ENCODE data around the gene TAAR6.
"Not testable (repeated sequence)": the region's sequence is repeated elsewhere in the genome, so short reads cannot be mapped to it uniquely, and the experiment has no call there.

DNA sequence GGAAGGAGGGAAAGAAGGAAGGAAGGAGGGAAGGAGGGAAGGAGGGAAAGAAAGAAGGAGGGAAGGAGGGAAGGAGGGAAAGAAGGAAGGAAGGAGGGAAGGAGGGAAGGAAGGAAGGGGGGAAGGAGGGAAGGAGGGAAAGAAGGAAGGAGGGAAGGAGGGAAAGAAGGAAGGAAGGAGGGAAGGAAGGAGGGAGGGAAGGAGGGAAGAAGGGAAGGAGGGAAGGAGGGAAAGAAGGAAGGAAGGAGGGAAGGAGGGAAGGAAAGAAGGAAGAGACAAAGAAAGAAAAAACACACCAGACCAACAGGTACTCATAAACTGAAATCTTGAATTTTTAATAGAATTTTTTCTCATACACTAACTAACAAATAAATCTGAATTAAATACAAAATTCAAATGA lies 30.8 kb downstream of the TAAR6 start:
- TF ChIP-seq, protein P1, sequence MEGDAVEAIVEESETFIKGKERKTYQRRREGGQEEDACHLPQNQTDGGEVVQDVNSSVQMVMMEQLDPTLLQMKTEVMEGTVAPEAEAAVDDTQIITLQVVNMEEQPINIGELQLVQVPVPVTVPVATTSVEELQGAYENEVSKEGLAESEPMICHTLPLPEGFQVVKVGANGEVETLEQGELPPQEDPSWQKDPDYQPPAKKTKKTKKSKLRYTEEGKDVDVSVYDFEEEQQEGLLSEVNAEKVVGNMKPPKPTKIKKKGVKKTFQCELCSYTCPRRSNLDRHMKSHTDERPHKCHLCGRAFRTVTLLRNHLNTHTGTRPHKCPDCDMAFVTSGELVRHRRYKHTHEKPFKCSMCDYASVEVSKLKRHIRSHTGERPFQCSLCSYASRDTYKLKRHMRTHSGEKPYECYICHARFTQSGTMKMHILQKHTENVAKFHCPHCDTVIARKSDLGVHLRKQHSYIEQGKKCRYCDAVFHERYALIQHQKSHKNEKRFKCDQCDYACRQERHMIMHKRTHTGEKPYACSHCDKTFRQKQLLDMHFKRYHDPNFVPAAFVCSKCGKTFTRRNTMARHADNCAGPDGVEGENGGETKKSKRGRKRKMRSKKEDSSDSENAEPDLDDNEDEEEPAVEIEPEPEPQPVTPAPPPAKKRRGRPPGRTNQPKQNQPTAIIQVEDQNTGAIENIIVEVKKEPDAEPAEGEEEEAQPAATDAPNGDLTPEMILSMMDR (IDR thresholded peaks at IDR 0.05): not testable (repeated sequence)
- TF ChIP-seq IRF1 (CRISPR knock-in tag; IDR thresholded peaks at IDR 0.05); TEAD4 (CRISPR knock-in tag; IDR thresholded peaks at IDR 0.05); CREM (CRISPR knock-in tag; IDR thresholded peaks at IDR 0.05); TCF7 (CRISPR knock-in tag; IDR thresholded peaks at IDR 0.05; ENCODE audit: low read depth); NR2C2 (CRISPR knock-in tag; IDR thresholded peaks at IDR 0.05): not testable (repeated sequence)

Data from WTC11 (cell line).